ENCODE results near the gene CACNB2.

Gene CACNB2

DNA sequence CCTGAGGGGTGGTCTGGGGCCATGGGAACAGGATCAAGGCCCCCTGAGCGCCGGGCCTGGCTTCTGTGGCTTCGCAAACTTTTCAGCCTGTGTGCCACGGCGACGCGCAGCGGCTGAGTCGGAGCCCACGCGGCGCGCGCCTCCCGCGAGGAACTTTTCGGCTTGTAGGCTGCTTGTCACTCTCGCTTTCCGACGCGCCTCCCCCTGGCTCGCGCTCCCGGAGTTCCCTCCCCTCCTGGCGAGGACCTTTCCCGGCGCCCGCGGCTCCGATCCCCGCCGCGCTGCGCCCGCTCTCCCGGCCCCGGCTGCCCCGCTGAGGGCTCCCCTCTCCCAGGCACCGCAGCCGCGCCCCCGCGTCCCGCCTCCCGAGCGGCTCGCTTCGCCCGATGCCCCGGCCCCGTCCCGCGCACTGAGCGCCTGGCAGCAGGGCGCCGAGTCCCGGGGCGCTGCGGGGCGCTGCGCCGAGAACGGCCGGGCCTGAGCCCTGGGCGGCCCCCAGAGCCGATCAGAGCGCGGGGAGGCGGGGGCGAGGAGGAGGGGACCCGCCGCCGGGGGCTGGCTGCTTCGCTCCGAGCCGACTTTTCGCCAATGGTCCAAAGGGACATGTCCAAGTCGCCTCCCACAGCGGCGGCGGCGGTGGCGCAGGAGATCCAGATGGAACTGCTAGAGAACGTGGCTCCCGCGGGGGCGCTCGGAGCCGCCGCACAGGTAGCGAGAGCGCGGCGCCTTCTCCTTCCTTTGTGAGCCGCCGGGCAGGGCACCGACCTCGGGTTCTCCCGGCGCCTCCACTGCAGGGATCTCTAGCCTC lies at the start of gene CACNB2:
Gene CACNB2, plus strand, starts transcription at position 276 of the 808 bp plus-strand sequence.
- DNase-seq (ENCODE audit: low read depth in 2 of 3, low spot score in 2 of 3): no peak

GRCh38 chr10:18094332-18094731 lies 45.9 kb upstream of the CACNB2 start:
- no peak for DNase-seq (ENCODE audit: low read depth in 2 of 3, low spot score in 2 of 3)

DNA sequence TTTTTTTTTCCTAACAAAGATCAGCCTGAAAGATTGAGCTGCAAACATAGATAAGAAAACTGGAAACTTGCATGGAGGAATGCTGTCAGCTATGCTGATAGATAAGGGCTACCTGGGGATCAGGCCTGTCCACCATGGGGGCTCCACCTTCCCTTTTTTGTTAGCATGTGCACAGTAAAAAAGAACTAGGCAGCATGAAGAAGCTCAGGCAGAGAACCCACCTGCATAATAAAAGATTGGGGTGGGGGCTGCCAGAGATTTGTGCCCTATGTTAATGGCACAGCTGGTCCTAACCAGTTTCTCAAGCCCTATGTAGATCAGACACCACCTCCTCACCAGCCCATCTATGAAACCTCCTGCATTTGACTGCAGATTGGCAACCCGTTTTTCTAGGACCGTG lies 45.4 kb upstream of the CACNB2 start:
- DNase-seq (ENCODE audit: low read depth in 2 of 3, low spot score in 2 of 3): no peak

GRCh38 chr10:18097524-18097923 lies 42.7 kb upstream of the CACNB2 start:
- no peak for DNase-seq (ENCODE audit: low read depth in 2 of 3, low spot score in 2 of 3)

DNA sequence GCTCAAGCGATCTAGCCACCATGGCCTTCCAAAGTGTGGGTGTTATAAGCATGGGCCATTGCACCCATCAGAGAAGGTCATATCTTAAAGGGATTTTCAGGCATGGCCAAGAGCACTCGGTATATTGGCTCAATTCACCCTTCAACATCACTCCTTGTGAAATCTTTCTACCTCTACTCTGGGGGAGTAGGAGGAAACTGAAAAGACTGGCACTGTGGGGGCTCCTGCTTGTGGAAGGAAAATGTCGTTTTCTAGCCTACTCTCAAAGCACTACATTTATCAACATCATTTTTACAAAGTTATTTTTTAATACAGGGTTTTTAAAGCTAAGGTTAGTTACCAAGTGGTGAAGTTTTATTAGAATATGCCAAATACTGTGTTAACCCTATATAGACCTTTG lies 42.0 kb upstream of the CACNB2 start:
- DNase-seq (ENCODE audit: low read depth in 2 of 3, low spot score in 2 of 3): no peak

DNA sequence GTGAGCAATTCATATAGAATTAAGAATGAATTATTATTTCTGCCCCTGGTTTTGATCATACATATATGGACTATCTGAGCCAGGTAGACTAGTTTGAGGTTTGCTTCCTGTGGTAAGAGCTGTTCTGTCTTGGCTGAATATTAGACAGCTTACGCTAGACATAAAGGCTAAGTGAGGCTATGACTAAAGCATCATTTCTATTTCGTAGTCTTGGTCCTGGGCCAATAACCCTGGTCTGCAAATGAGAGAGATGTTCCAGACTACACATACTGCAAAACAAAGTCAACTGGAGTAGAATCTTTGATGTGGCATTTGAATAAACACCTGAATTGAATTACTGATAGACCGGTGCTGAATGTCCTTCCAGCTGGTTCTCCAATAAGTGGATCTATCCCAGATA lies 40.8 kb upstream of the CACNB2 start:
- no peak for DNase-seq (ENCODE audit: low read depth in 2 of 3, low spot score in 2 of 3)

DNA sequence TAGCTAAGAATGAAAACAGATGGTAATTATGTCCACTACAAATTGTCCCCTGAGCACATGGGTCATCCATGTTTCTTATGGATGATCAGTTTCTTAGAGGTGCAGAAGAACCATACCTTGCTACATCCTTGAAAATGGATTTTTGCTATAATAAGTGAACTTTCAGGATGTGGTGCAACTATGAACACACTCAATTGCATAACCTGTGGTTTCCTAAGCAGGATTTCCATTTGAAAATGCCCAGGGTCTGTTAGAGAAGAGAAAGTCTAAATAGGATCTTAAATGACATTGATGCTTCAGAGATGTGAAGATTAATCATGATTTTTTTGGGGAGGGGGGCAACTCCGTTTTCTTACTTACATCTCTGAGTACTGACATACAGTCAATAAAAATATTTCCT lies 39.6 kb upstream of the CACNB2 start:
- DNase-seq (ENCODE audit: low read depth in 2 of 3, low spot score in 2 of 3): no peak

- no peak for DNase-seq (ENCODE audit: low read depth in 2 of 3, low spot score in 2 of 3)
Observed at GRCh38 chr10:18102404-18102803, 37.8 kb upstream of the CACNB2 start.

GRCh38 chr10:18104223-18104872 lies 35.9 kb upstream of the CACNB2 start:
- DNase-seq (ENCODE audit: low read depth in 2 of 3, low spot score in 2 of 3): peak; percentile 2 to 12 (median 8)

DNA sequence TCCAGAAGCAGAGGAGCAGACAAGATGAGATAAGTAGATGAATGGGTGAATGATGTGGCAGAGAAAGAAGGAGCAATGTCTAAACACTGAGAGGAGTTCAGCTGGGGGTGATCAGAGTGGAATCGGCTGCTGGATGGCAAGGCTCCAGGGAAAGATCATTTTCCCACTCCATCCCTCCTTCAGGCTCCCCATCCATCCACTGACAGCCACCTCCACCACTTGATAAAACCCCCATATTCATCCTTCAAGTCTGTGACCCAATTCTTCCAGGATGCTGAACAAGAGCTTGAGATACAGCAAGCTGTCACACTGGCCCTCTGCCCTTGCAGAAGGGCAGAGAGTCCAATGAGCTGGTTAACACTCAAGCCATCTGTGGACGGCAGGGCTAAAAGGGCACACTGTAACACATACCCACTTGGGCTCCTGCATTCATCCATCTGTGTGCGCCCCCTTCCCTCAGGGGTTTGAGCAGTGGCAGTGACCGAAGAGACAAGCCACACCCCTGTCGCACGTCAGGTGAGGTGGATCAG lies 30.8 kb upstream of the CACNB2 start:
- DNase-seq (ENCODE audit: low read depth in 2 of 3, low spot score in 2 of 3): no peak

- DNase-seq (ENCODE audit: low read depth in 2 of 3, low spot score in 2 of 3): no peak
Observed at GRCh38 chr10:18113881-18114280, 26.3 kb upstream of the CACNB2 start.

GRCh38 chr10:18117276-18117675 lies 22.9 kb upstream of the CACNB2 start:
- no peak for DNase-seq (ENCODE audit: low read depth in 2 of 3, low spot score in 2 of 3)

DNA sequence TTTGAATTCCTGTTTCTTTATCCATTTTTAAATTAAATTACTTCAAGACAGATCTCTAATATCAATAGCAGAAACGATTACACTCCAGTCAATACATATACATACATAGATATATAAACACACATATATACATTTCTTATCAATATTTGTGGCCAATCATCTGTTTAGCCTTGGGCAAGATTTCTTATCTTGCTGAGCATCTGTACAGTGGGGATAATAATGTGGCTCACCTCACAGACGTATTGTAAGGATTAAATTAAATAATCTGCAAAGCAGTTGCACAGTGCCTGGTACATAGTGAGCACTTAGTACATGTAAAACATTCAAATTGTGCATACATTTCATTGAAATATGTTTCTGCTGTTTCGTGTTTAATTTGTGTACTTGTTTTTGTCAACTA lies 17.5 kb upstream of the CACNB2 start:
- DNase-seq (ENCODE audit: low read depth in 2 of 3, low spot score in 2 of 3): no peak

DNA sequence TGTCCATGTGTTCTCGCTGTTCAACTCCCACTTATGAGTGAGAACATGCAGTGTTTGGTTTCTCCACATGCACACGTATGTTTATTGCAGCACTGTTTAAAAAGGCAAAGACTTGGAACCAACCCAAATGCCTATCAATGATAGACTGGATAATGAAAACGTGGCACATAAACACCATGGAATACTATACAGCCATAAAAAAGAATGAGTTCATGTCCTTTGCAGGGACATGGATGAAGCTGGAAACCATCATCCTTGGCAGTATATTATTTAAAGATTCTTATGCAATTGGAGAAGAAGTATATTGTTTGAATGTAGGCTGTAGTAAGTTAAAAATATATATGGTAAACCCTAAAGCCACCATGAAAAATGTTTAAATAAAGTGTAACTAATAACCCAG lies 7.2 kb upstream of the CACNB2 start:
- DNase-seq (ENCODE audit: low read depth in 2 of 3, low spot score in 2 of 3): no peak

DNA sequence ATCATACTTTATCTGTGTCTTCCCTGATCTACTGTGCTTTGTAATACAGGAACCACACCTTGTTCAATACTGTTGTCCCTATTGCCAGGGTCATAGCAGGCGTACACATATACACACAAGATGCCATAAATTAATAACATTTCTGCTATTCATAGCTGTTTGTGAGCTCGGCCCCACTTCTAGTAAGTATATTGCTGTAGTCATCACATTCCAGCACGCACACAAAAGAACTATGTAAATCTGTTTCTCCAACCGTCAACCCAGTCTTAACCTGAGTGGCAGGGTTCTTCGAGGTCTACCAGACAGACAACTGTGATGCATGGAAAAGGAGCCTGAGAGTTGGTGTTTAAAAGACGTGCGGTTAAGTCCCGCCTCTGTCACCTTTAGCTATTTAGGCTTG lies 5.7 kb upstream of the CACNB2 start:
- DNase-seq (ENCODE audit: low read depth in 2 of 3, low spot score in 2 of 3): no peak

DNA sequence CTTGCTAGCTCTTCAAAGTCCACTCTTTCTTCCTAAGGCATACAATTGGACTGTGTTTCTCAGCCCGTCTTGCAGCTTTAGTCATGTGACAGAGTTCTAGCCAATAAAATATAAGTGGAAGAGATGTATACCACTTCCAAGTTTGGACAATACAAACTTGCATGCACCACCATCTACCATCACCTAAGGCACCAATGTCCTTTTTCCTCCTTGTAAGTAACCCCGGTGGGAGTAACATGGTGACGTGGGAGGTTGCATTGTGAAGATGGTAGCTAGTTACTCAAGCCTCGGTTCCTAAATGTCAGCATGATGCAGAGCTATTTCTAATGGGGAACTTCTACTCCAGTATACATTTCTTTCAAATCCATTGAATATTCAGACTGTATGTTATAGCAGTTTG lies 5.3 kb upstream of the CACNB2 start:
- no peak for DNase-seq (ENCODE audit: low read depth in 2 of 3, low spot score in 2 of 3)

DNA sequence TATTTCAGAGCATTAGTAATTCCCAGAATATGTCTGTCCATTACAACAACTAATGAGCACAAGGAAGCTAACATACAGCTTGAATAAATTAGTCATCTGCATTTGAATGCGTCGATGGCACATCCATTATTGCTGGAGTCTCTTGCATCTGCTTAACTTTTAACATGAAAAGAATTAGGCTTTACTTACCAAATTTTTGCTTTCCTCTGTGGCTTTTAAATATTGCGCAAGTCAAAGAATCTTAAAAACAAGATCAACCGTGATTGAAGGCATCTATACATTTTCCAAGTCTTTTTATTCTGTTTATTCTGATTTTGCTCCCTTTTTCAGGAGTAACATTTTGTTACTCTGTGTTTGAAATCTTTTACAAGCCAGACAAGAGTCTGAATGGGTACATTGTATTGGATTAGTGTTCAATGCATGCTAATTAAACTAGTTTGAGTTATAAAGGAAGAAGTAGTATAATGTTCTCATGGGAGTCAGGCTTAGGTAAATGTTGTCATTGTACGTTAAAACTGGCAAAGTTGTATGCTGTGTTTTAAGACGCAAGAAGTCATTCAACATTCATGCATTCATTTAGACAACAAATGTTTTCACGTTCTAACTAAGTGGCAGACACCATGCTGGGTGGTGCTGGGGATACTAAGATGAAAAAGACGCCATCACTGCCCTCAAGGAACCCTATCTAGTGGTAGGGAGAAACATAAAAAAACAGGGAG lies 4.0 kb upstream of the CACNB2 start:
- no peak for DNase-seq (ENCODE audit: low read depth in 2 of 3, low spot score in 2 of 3)

- no peak for DNase-seq (ENCODE audit: low read depth in 2 of 3, low spot score in 2 of 3)
Observed at GRCh38 chr10:18137111-18137510, 3.1 kb upstream of the CACNB2 start.

GRCh38 chr10:18140957-18141845 lies 977 bp downstream of the CACNB2 start:
- DNase-seq (ENCODE audit: low read depth in 2 of 3, low spot score in 2 of 3): no peak

DNA sequence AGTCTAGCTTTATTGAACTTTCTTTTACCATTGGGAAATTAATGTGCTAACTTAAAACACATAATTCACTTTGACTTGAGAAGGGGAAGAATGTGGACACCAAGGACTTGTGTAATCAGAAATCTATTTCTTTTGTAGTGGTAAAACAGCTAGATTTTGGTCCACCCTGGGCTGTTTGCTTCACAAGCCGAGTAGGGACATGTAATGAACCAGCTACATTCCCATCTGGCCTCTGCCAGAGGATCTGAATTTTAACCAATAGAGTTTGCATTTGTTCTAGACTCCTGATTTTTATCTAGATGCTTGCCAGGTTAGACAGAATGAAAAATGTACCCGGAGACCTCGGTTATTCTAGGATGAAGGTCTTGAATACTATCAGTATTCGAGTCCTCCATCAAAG lies 1.9 kb downstream of the CACNB2 start:
- DNase-seq (ENCODE audit: low read depth in 2 of 3, low spot score in 2 of 3): no peak

DNA sequence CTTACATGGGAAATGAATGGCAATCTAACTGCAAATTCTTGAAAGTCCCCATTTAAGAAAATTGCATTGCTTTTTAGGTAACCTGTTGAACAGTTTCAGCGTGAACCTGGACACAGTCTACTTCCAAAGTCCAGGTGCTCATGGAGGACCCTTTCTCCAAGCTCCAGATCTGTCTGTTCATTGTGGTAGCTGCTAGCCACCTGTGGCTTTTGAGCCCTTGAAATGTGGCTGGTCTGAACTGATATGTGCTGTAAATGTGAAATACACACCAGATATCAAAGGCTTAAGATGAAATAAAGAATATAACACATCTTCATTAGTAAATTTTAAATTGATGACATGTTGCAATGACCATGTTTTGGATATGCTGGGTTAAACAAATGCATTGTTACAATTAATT lies 4.2 kb downstream of the CACNB2 start:
- no peak for DNase-seq (ENCODE audit: low read depth in 2 of 3, low spot score in 2 of 3)
